HUES64 (cell line): ENCODE measurements around the gene POU6F2.
A peak's percentile ranks its signal among the peaks of the same experiment; 100 is the strongest.
"Not testable (repeated sequence)": the region's sequence is repeated elsewhere in the genome, so short reads cannot be mapped to it uniquely, and the experiment has no call there.

ENCODE experiments used
- H3K27ac ChIP-seq: 2 replicates; pipeline ENCODE4 v1.7.0; 2013; ENCODE audit warnings: low read depth, low read length, inconsistent platforms
- H3K27me3 ChIP-seq: 2 replicates; pipeline ENCODE4 v1.6.1; 2013; ENCODE audit warnings: mild to moderate bottlenecking, low read length; ENCODE audit not compliant: insufficient read depth
- H3K36me3 ChIP-seq: 2 replicates; pipeline ENCODE4 v1.6.1; 2013; ENCODE audit warnings: mild to moderate bottlenecking, low read length; ENCODE audit not compliant: insufficient read depth
- H3K4me1 ChIP-seq: 2 replicates; pipeline ENCODE4 v1.6.1; 2013; ENCODE audit warnings: mild to moderate bottlenecking, low read length, moderate library complexity; ENCODE audit not compliant: insufficient read depth
- H3K4me3 ChIP-seq: 2 replicates; pipeline ENCODE4 v1.5.1; 2013; ENCODE audit warnings: mild to moderate bottlenecking, low read length, moderate library complexity
- H3K9ac ChIP-seq: 2 replicates; pipeline ENCODE4 v1.6.1; 2013; ENCODE audit warnings: mild to moderate bottlenecking, low read depth, low read length
- H3K9me3 ChIP-seq: 2 replicates; pipeline ENCODE4 v1.6.1; 2013; ENCODE audit warnings: low read depth, low read length; ENCODE audit not compliant: insufficient read depth
- WGBS: fragments of 150-250, 120-280 bp; methylation state at CpG from one replicate; pipeline ENCODE4 v1.1.7; 2013; ENCODE audit warnings: missing lambda C conversion rate; 5-methylcytosine and 5-hydroxymethylcytosine counted together

The POU6F2 gene

GRCh38 chr7:39001595-39001994 lies 23.9 kb downstream of the POU6F2 start:
- Histone ChIP-seq H3K27me3 (no peaks in the 10 kb centered on the region), H3K36me3 (no peaks in the 10 kb centered on the region), H3K4me3 (no peak overlapping the region), H3K9ac (no peak overlapping the region), H3K4me1 (peaks cover 9% of the 10 kb centered on the region; the same call in 1 of the 2 replicates), H3K27ac (no peak overlapping the region), H3K9me3 (no peaks in the 10 kb centered on the region)
- 96% methylated on average over 1 of the region's 1 CpG for WGBS

GRCh38 chr7:39002755-39003154 lies 25.0 kb downstream of the POU6F2 start:
- WGBS = 96% methylated on average over 5 of the region's 5 CpGs

GRCh38 chr7:39005036-39005435 lies 27.3 kb downstream of the POU6F2 start:
- Histone ChIP-seq H3K27me3 (no peaks in the 10 kb centered on the region), H3K9me3 (no peaks in the 10 kb centered on the region), H3K27ac (no peak overlapping the region), H3K4me3 (no peak overlapping the region), H3K36me3 (no peaks in the 10 kb centered on the region), H3K4me1 (peaks cover 9% of the 10 kb centered on the region; the same call in 1 of the 2 replicates), H3K9ac (no peak overlapping the region)
- WGBS = 85% methylated on average over 8 of the region's 8 CpGs

More at GRCh38 chr7:39002755-39003154, 25.0 kb downstream of the POU6F2 start:
- H3K36me3 ChIP-seq = no peaks in the 10 kb centered on the region
- no peak overlapping the region for H3K9ac ChIP-seq
- H3K27me3 ChIP-seq = no peaks in the 10 kb centered on the region
- H3K9me3 ChIP-seq = no peaks in the 10 kb centered on the region
- H3K4me1 ChIP-seq = peaks cover 9% of the 10 kb centered on the region; the same call in 1 of the 2 replicates
- no peak overlapping the region for H3K4me3 ChIP-seq
- no peak overlapping the region for H3K27ac ChIP-seq

GRCh38 chr7:39005461-39005860 lies 27.8 kb downstream of the POU6F2 start:
- H3K27ac ChIP-seq = no peak overlapping the region
- H3K27me3 ChIP-seq = no peaks in the 10 kb centered on the region
- H3K36me3 ChIP-seq = no peaks in the 10 kb centered on the region
- peaks cover 9% of the 10 kb centered on the region; the same call in 1 of the 2 replicates for H3K4me1 ChIP-seq
- H3K9ac ChIP-seq = no peak overlapping the region
- WGBS = 91% methylated on average over 6 of the region's 6 CpGs
- no peaks in the 10 kb centered on the region for H3K9me3 ChIP-seq
- no peak overlapping the region for H3K4me3 ChIP-seq

GRCh38 chr7:39013049-39013939 lies 35.6 kb downstream of the POU6F2 start:
- H3K4me3 ChIP-seq = peak overlapping the region; percentile 60
- H3K27ac ChIP-seq = not testable (repeated sequence)

GRCh38 chr7:39016609-39017008 lies 38.9 kb downstream of the POU6F2 start:
- no peaks in the 10 kb centered on the region for H3K27me3 ChIP-seq
- H3K4me3 ChIP-seq = no peak overlapping the region
- no peaks in the 10 kb centered on the region for H3K9me3 ChIP-seq
- WGBS = 92% methylated on average over 9 of the region's 9 CpGs
- H3K27ac ChIP-seq = no peak overlapping the region
- peaks cover 8% of the 10 kb centered on the region; the same call in 1 of the 2 replicates for H3K4me1 ChIP-seq
- H3K36me3 ChIP-seq = no peaks in the 10 kb centered on the region
- H3K9ac ChIP-seq = no peak overlapping the region

More at GRCh38 chr7:39013049-39013939, 35.6 kb downstream of the POU6F2 start:
- not testable (repeated sequence) for H3K36me3 ChIP-seq, H3K4me1 ChIP-seq, H3K9me3 ChIP-seq, H3K27me3 ChIP-seq
- peak overlapping the region; percentile 60 for H3K9ac ChIP-seq
- WGBS = 50% methylated on average over 28 of the region's 34 CpGs

GRCh38 chr7:39017369-39017915 lies 39.7 kb downstream of the POU6F2 start:
- Histone ChIP-seq H3K27ac (no peak overlapping the region), H3K9me3 (peaks cover 2% of the 10 kb centered on the region), H3K9ac (no peak overlapping the region), H3K36me3 (no peaks in the 10 kb centered on the region), H3K27me3 (no peaks in the 10 kb centered on the region), H3K4me3 (no peak overlapping the region), H3K4me1 (peaks cover 8% of the 10 kb centered on the region; the same call in 1 of the 2 replicates)
- WGBS = 66% methylated on average over 4 of the region's 6 CpGs

- 100% methylated on average over 1 of the region's 2 CpGs for WGBS
- Histone ChIP-seq H3K9me3 (peaks cover 12% of the 10 kb centered on the region), H3K36me3 (0 out of 2 replicates have a peak, but pooled peaks cover 3% of the 10 kb centered on the region), H3K4me1 (no peaks in the 10 kb centered on the region), H3K27ac (no peak overlapping the region), H3K27me3 (no peaks in the 10 kb centered on the region), H3K4me3 (no peak overlapping the region), H3K9ac (no peak overlapping the region)
Measured at GRCh38 chr7:39022796-39023195, 45.1 kb downstream of the POU6F2 start.

- H3K36me3 ChIP-seq = 0 out of 2 replicates have a peak, but pooled peaks cover 3% of the 10 kb centered on the region
- no peak overlapping the region for H3K4me3 ChIP-seq
- no peak overlapping the region for H3K9ac ChIP-seq
- H3K4me1 ChIP-seq = no peaks in the 10 kb centered on the region
- H3K27ac ChIP-seq = no peak overlapping the region
- H3K27me3 ChIP-seq = no peaks in the 10 kb centered on the region
- 91% methylated on average over 4 of the region's 4 CpGs for WGBS
- H3K9me3 ChIP-seq = peaks cover 10% of the 10 kb centered on the region
Measured at GRCh38 chr7:39027491-39027890, 49.8 kb downstream of the POU6F2 start.

GRCh38 chr7:39033885-39034624 lies 56.3 kb downstream of the POU6F2 start:
- WGBS = 87% methylated on average over 13 of the region's 13 CpGs
- H3K27ac ChIP-seq = no peak overlapping the region
- H3K36me3 ChIP-seq = no peaks in the 10 kb centered on the region
- peaks cover 24% of the 10 kb centered on the region for H3K4me1 ChIP-seq
- H3K9ac ChIP-seq = no peak overlapping the region
- H3K4me3 ChIP-seq = no peak overlapping the region
- no peaks in the 10 kb centered on the region for H3K27me3 ChIP-seq
- H3K9me3 ChIP-seq = no peaks in the 10 kb centered on the region

- peak overlapping the region; percentile 33; the same call in 1 of the 2 replicates for H3K4me3 ChIP-seq
- no peak overlapping the region; the same call in 1 of the 2 replicates for H3K27ac ChIP-seq
- 38% methylated on average over 4 of the region's 4 CpGs for WGBS
- no peaks in the 10 kb centered on the region for H3K36me3 ChIP-seq
- H3K4me1 ChIP-seq = peaks cover 24% of the 10 kb centered on the region
- no peaks in the 10 kb centered on the region for H3K27me3 ChIP-seq
- H3K9ac ChIP-seq = no peak overlapping the region
- H3K9me3 ChIP-seq = no peaks in the 10 kb centered on the region
Measured at GRCh38 chr7:39035156-39035555, 57.4 kb downstream of the POU6F2 start.
